ENCODE data around the gene PCBP3.

PCBP3 gene

GRCh38 chr21:45803618-45804340 is 160.3 kb downstream of the PCBP3 start:
- TF ChIP-seq CTCF (IDR thresholded peaks at IDR 0.05; ENCODE audit: insufficient read depth, low read length, poor library complexity, severe bottlenecking) (no peak), EZH2phosphoT487 (conservative IDR thresholded peaks at IDR 0.05; ENCODE audit: low read length) (no peak)
- Histone ChIP-seq H4K20me1 (ENCODE audit: low read depth, low read length) (no peaks in the 10 kb centered on the region), H3K36me3 (ENCODE audit: low read length) (no peaks in the 10 kb centered on the region), H3K9ac (ENCODE audit: low read length) (no peak overlapping the region), H3K27me3 (ENCODE audit: low read length) (no peaks in the 10 kb centered on the region), H3K4me2 (ENCODE audit: low read depth, low read length, poor library complexity, severe bottlenecking) (no peak overlapping the region), H3K79me2 (ENCODE audit: insufficient read depth, low read length) (no peaks in the 10 kb centered on the region), H3K27ac (ENCODE audit: low read depth, low read length) (no peak overlapping the region), H2AFZ (ENCODE audit: low read depth, low read length, severe bottlenecking) (no peak overlapping the region), H3K9me2 (replicated peaks; ENCODE audit: insufficient read depth, low read length) (no peaks in the 10 kb centered on the region), H3K9me3 (ENCODE audit: insufficient read depth, low read length) (no peaks in the 10 kb centered on the region), H3F3A (ENCODE audit: insufficient read depth) (no peaks in the 10 kb centered on the region), H3K4me3 (ENCODE audit: insufficient read depth, low read length, poor library complexity, severe bottlenecking) (no peak overlapping the region)

- Histone ChIP-seq H3F3A (ENCODE audit: insufficient read depth) (no peaks in the 10 kb centered on the region), H3K4me2 (ENCODE audit: low read depth, low read length, poor library complexity, severe bottlenecking) (no peak overlapping the region), H3K9me3 (ENCODE audit: insufficient read depth, low read length) (no peaks in the 10 kb centered on the region), H3K27ac (ENCODE audit: low read depth, low read length) (no peak overlapping the region), H3K79me2 (ENCODE audit: insufficient read depth, low read length) (no peaks in the 10 kb centered on the region), H3K9me2 (replicated peaks; ENCODE audit: insufficient read depth, low read length) (no peaks in the 10 kb centered on the region), H3K27me3 (ENCODE audit: low read length) (no peaks in the 10 kb centered on the region), H4K20me1 (ENCODE audit: low read depth, low read length) (no peaks in the 10 kb centered on the region), H3K4me3 (ENCODE audit: insufficient read depth, low read length, poor library complexity, severe bottlenecking) (no peak overlapping the region), H3K9ac (ENCODE audit: low read length) (no peak overlapping the region), H3K36me3 (ENCODE audit: low read length) (no peaks in the 10 kb centered on the region), H2AFZ (ENCODE audit: low read depth, low read length, severe bottlenecking) (no peak overlapping the region)
- TF ChIP-seq EZH2phosphoT487 (conservative IDR thresholded peaks at IDR 0.05; ENCODE audit: low read length) (no peak), CTCF (IDR thresholded peaks at IDR 0.05; ENCODE audit: insufficient read depth, low read length, poor library complexity, severe bottlenecking) (no peak)
Measured at GRCh38 chr21:45804809-45805313, 161.3 kb downstream of the PCBP3 start.

- H3K9ac ChIP-seq (ENCODE audit: low read length): no peak overlapping the region
- H4K20me1 ChIP-seq (ENCODE audit: low read depth, low read length): no peaks in the 10 kb centered on the region
- H3K27me3 ChIP-seq (ENCODE audit: low read length): no peaks in the 10 kb centered on the region
- H3K79me2 ChIP-seq (ENCODE audit: insufficient read depth, low read length): no peaks in the 10 kb centered on the region
- H3K4me3 ChIP-seq (ENCODE audit: insufficient read depth, low read length, poor library complexity, severe bottlenecking): no peak overlapping the region
- H3K9me3 ChIP-seq (ENCODE audit: insufficient read depth, low read length): no peaks in the 10 kb centered on the region
- TF ChIP-seq CTCF (IDR thresholded peaks at IDR 0.05; ENCODE audit: insufficient read depth, low read length, poor library complexity, severe bottlenecking): no peak
- no peak overlapping the region for H3K4me2 ChIP-seq (ENCODE audit: low read depth, low read length, poor library complexity, severe bottlenecking)
- no peak overlapping the region for H3K27ac ChIP-seq (ENCODE audit: low read depth, low read length)
- H3K9me2 ChIP-seq (replicated peaks; ENCODE audit: insufficient read depth, low read length): no peaks in the 10 kb centered on the region
- no peak overlapping the region for H2AFZ ChIP-seq (ENCODE audit: low read depth, low read length, severe bottlenecking)
- H3F3A ChIP-seq (ENCODE audit: insufficient read depth): no peaks in the 10 kb centered on the region
- H3K36me3 ChIP-seq (ENCODE audit: low read length): no peaks in the 10 kb centered on the region
Measured at GRCh38 chr21:45805321-45805720, 161.8 kb downstream of the PCBP3 start.

Measured in SU-DHL-6 (cell line).